DOHH2 (cell line): ENCODE data around the gene SAA2.
"Not testable (repeated sequence)": the region's sequence is repeated elsewhere in the genome, so short reads cannot be mapped to it uniquely, and the experiment has no call there.

Experiments used
- CTCF ChIP-seq: fragments of 200-600 bp; sonication (generic); IDR thresholded peaks from one replicate; pipeline ENCODE4 v1.5.1; 2014; ENCODE audit warnings: antibody characterized with exemption, mild to moderate bottlenecking, low read depth, low read length; ENCODE audit not compliant: poor library complexity, severe bottlenecking
- EZH2phosphoT487 ChIP-seq: fragments of 200-600 bp; sonication (generic); IDR thresholded peaks from 2 replicates; pipeline ENCODE4 v1.6.1; 2017; ENCODE audit warnings: borderline replicate concordance, mild to moderate bottlenecking, antibody characterized with exemption, low read length, moderate library complexity, mixed read lengths

GRCh38 chr11:18247191-18247581 lies 1.3 kb downstream of the SAA2 start:
- TF ChIP-seq CTCF, EZH2phosphoT487: not testable (repeated sequence)
